HT1080 (cell line): ENCODE data around the gene ZNFX1. TPM values are rescaled to one million over a fixed set of nuclear protein-coding genes. Genes with fewer than 3 reads are reported as not detected.
A peak's percentile ranks its signal among the peaks of the same experiment; 100 is the strongest.

Source experiments
- DNase-seq: peaks from one replicate; pipeline ENCODE4 v3.0.0-alpha.2; 2015; ENCODE audit warnings: low read depth
- total RNA-seq: library from RNA; depleted of rRNA; stranded (reverse); fragments of >200 nt; shearing (Covaris generic); gene quantifications from 2 replicates; pipeline ENCODE4 v1.2.3, GENCODE V29; 2014

Gene ZNFX1
- total RNA-seq, 1 experiment from 2014 or later: 37.4 TPM

GRCh38 chr20:49293122-49293521 is 15.3 kb upstream of the ZNFX1 start:
- DNase-seq: no peak

GRCh38 chr20:49292010-49292409 is 14.2 kb upstream of the ZNFX1 start:
- no peak for DNase-seq

- no peak for DNase-seq
Observed at GRCh38 chr20:49291200-49291599, 13.3 kb upstream of the ZNFX1 start.

- DNase-seq: no peak
Observed at GRCh38 chr20:49290608-49291191, 12.8 kb upstream of the ZNFX1 start.

DNA sequence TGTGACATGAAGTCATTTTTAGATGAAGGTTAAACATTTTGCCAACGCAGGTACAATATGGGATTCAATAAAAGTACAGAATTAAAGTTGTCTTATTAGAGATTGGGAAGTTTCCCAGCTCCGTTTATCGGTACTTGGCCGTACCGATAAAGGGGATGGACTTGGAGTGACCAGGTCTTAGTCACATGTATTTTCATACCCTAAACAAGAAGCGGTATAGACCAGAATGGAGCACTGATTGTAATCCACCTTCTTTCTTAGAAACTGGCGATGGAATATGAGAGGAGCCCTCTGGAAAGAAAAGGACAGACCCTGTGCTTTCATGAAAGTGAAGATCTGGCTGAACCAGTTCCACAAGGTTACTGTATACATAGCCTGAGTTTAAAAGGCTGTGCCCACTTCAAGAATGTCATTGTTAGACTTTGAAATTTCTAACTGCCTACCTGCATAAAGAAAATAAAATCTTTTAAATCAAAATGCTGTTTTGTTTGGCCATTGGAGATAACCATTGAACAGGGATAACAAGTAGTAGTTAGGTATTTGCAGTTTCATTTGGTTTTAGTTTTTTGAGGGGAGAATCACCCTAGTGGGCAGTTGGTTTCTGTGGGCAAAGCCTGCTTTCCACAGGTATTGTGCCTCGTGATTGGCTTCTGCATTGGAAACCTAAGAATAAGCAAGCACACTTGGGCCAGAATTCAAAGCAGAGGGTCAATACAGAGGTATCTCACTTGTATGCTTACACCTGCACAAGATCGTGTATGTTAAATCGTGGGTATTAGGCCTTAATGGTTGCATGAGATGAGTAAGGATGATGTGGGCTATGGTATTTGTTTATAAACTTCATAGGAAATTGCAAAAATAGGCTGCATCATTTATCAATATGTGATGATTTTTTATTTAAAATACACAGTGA is 11.2 kb upstream of the ZNFX1 start:
- no peak for DNase-seq

DNA sequence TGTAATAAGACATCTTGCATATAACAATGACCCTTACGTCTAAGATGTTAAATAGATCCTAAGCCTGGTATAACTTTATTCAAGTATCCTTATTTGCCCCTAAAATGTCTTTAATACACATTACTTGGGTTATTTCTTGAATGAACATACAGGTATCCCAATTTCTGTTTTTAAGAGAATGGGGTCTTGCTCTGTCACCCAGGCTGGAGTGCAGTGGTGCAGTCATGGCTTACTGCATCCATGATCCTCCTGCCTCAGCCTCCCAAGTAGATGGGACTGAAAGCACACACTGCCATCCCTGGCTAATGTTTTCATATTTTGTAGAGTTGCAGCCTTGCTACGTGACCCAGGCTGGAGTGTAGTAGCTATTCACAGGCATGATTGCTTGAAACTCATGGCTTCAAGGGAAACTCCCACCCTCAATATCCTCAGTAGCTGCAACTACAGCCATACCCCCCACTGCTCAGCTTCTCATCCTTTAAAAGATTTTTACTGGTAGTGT is 10.4 kb upstream of the ZNFX1 start:
- DNase-seq: no peak

- DNase-seq: peak; percentile 63
Observed at GRCh38 chr20:49287555-49288249, 9.8 kb upstream of the ZNFX1 start.

DNA sequence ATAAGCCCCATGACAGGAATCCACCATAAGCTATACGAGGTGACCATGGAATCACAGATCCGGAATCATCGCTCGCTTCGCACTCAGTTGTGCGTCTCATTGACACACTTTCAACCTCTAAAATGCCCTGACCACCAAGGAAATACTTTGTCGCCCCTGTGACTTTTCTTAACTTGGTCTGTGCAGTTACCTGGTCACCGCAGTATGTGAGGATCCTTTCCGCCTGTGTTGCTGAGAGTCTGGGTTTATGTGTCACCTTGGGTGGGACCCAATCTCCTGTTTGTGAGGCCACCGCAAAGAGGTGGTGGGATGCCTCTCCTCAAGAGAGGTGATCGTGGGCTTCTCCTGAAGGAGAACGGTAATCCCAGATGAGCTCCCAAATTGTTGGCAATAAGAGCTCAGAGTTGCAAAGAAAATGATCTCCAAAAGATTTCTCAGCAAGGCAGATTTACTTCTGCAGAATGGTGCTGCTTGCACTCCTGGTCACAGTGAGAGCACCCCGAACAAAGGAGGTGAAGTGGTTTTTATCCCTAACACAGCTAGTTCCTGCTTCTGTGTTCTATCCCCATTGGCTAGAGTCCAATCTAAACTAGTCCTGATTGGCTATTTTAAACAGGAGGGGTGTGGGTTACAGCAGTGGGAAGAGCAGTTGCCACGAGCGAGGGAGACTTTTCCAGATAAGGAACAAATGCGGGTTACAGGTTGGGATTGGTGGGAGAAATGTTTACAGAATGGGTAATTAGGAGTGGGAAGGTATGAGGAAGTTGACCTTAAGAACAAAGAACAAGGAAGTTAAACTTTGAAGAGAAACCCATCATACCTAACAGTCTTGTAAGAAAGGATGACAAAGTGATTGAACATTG is 9.1 kb upstream of the ZNFX1 start:
- DNase-seq: peak; percentile 66

- DNase-seq: no peak
Observed at GRCh38 chr20:49285813-49286494, 8.1 kb upstream of the ZNFX1 start.

- no peak for DNase-seq
Observed at GRCh38 chr20:49285233-49285668, 7.4 kb upstream of the ZNFX1 start.

DNA sequence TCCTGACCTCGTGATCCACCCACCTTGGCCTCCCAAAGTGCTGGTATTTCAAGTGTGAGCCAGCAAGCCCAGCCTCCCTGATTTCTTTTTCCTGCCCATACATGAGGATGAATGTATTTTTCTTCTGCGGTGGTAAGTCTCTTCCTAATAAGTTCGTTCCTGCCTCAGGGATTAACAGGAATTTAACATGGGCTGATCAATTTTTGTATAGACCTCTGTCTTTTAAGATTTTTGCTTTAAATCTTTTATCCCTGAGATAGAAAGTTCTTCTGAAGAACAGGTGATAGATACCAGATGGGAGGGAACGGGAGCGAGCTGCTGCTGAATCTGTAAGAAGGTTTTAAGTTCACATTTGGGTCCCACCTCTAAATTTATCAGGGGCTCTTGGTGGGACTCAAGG is 7.0 kb upstream of the ZNFX1 start:
- DNase-seq: no peak

DNA sequence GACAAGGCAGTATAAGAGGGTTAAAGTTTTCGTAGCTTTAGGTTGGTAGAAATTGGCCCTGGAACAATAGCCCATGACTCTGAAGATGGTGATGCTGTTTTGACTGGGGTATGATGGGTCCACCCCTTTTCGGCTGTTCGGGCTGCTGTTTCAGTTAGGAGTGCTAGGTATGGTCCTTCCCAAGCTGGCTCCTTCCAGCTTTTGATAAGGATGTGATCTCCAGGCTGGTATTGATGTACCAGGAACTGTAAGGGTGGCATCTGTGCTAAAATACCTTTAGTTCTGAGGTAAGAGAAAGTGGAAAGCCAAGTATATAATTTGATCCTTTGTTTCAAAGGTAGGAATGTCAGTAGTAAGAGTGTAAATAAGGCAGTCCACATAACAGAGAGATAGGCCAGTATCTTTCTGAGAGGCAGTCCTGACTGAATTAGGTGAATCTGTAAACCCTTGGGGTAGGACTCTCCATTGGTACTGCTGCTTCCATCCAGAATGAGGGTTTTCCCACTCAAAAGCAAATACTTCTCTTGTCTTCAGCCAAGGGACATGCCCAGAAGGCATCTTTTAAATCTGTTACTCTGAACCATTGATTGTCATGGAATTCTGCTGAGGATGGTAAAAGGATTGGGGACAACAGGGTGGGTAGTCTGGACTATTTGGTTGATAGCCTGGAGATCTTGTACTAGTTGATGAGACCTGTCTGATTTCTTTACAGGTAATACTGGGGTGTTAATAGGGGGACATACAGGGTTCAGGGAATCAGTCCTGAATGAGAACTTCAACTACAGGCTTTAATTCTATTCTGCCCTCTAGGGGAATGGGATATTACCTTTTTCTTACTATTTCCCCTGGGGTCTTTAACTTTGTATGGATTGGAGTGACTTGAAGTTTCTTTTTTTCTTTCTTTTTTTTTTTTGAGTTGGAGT is 6.1 kb upstream of the ZNFX1 start:
- DNase-seq: peak; percentile 48

DNA sequence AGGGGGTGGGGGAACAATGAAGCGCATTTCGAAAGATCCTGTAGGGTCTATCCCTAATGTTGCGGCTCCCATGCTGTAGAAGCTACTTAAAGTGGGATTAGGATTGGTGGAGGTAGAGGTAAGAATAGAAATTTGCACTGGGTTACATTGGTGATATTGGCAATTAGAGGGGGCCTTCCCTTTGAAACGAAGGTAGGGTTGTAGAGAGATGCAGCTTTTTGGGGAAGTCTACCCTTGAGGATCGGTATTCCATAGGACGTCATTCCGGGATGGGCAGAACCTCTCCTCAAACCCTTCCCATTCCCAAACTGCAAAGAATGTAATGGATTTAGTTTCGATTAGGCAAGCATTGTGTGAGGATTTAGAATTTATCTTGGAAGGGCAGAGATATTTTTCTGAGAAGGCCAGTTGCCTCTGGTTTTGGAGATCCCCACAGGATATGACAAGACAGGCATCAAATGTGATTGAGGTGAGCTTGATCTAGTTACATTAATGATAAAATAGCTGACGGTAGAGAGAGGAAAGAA is 5.4 kb upstream of the ZNFX1 start:
- peak; percentile 31 for DNase-seq

DNA sequence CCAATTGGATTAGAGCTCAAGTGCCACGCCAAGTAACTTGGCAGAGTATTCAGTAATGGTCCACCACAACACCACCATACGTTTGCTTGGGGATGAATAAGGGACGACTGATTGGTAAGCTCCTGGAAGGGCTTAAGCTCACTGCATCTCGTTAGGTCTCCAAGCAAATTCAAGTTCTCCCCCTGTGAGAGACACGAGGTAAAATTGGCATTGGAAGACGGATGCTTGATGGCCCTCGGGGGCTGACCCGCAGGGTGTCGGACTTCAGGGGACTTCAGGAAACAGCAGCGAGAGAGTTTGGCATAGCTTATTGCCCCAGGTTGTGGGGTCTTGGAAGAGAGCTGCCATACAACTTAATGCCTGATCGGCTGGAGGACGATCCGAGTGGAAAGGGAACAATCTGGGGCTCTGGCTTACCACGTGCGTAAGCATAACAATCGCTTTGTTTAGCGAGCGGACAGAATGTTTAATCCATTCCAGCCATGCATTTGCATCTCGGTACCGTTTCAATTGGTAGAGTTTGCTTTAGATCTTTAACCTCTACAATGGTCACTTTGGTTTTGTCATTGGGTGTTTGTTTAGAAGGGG is 4.8 kb upstream of the ZNFX1 start:
- DNase-seq: no peak

DNA sequence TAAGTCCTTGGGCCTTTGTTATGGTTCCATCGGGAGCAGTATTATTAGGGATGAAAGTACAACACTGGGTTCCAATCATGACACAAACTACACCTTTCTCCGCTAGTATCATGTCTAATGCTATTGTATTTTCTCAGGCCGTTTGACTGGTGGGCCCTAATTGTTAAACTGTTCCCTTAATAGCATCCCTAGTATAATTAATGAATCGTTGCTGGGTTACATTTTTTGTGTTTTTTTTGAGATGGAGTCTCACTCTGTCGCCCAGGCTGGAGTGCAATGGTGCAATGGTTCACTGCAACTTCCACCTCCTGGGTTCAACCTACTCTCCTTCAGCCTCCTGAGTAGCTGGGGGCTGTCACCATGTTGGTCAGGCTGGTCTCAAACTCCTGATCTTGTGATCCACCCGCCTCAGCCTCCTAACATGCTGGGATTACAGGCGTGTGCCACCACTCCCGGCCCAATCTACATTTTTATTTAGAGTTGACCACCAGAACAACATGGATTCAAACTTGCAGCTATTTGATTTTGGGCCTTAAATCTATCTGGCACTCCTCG is 4.1 kb upstream of the ZNFX1 start:
- no peak for DNase-seq

DNA sequence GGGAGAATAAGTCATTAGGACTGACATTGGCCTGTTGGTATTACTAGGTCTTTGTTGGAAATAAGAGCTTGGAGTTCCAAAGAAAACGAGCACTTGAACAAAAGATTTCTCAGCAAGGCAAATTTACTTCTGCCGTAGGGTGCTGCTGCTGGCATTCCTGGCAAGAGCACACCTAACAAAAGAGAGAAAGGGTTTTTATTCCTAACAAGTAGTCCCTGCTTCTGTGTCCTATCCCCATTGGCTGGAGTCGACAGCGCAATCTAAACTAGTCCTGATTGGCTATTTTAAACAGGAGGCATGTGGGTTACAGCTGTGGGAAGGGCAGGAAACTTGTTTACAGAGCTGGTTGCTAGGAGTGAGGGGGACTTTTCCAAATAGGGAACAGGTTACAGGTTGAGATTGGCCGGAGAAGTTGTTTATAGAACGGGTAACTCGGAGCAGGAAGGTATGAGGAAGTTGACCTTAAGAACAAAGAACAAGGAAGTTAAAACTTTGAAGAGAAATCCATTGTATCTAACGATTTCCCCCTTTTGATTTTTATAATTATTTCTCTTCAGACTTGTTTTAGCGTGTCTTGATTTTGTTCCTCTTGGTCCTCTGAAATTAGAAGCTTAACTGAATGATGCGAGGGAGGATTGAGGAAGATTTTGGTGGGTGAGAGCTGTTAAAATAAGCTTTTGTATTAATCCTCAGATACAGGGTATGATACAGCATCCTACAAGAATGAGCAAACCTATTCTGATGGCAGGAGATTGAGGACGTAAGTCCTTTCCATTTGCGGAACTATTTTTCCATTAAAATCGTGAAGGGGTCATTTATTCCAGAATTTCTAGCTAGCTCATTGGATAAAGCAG is 3.4 kb upstream of the ZNFX1 start:
- peak; percentile 79 for DNase-seq

DNA sequence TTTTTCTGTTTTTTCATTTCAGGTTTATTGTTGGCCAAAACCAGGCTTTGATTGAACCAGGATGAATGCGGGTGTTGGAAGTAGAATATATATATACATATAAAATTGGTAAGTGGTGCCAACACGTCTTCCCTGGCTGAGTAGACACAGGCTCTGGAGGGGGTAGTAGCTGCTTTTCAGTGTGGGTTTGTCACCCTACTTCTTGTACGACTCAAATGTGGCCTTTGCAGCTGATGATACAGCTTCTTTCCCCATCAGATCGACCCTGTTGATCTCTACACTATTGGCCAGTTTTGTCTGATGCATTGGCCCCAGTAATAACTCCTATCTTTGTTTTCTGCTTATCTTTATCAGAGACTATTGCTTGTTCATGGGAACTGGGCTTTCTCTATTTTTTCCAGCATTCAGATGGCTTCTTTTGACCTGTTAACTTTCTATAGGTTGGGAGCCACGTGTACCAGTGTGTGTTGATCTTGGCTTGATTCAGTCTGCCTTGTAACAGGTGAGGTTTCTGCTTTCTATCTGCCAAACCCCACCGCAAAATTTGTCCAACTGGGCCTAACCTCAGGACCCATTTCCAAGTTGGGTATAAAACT is 2.7 kb upstream of the ZNFX1 start:
- DNase-seq: no peak
